Measurements from ENCODE around the gene RANBP3L.
"Not testable (repeated sequence)": the region's sequence is repeated elsewhere in the genome, so short reads cannot be mapped to it uniquely, and the experiment has no call there.

Gene RANBP3L

GRCh38 chr5:36301858-36302603, at the start of gene RANBP3L:
TSS of gene RANBP3L (minus strand) at chr5:36301902. CDS start at chr5:36301416, 486 bp downstream.
- peak; percentile 14 for DNase-seq

DNA sequence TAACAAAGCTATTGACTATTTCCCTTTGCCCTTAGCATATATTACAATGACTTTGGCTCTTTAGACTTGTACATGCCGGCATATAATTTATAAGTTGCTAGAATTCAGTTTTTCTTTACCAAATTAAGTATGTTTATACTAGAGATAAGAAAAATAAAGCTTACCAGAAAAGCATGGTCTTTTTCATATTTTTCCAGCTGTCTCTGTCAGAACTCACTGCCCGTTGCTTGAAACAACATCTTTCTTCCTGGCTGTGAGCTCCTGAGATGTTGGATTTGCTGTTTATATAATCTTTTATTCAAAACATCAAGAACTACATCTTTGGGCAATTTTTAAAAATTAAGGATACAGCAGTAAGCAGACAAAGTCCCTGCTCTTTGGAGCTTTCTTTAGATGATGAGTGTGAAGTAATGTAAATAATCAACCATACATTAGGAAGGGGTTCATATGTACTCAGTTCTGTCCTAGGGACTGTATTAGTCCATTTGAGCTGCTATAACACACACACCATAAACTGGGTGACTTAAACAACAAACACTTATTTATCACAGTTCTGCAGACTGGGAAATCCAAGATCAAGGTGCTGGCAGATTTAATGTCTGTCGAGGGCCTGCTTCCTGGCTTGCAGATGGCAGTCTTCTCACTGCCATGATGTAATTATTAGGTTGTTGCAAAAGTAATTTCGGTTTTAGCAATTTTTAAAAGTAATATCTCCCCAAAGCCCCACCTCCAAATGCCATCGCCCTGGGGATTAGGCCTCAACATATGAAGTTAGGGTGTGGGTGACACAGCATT, 45.4 kb upstream of the RANBP3L start:
- no peak for DNase-seq

GRCh38 chr5:36344899-36345298, 43.2 kb upstream of the RANBP3L start:
- no peak for DNase-seq

DNA sequence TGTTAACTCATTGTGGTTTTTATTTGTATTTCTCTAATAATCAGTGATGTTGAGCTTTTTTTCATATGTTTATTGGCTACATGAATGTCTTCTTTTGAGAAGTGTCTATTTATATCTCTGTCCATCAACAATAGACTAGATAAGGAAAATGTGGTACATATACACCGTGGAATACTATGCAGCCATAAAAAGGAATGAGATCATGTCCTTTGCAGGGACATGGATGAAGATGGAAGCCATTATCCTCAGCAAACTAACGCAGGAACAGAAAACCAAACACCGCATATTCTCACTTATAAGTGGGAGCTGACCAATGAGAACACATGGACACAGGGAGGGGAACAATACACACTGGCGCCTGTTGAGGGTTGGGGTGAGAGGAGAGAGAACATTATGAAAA, 40.0 kb upstream of the RANBP3L start:
- DNase-seq = not testable (repeated sequence)

GRCh38 chr5:36337597-36337996, 35.9 kb upstream of the RANBP3L start:
- DNase-seq = no peak

DNA sequence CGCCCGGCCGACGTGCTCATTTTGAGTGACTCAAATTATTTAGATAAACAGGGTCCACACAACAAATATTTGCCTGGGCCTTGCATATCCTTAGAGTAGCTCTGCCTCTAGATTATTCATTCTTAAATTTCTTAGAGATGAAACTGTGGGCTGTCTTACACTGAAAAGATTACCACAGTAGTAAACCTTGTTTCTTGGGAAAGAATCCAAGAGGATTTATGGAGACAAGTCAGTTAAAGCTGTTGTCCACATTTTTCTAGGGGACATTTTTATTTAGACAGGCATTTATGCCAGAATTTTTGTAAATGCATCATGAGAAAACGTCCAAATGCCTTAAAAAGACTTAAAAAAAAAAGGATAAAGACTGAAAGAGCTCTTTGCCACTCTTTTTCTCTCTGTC, 32.6 kb upstream of the RANBP3L start:
- DNase-seq = no peak

GRCh38 chr5:36332720-36333119, 31.0 kb upstream of the RANBP3L start:
- DNase-seq = not testable (repeated sequence)

DNA sequence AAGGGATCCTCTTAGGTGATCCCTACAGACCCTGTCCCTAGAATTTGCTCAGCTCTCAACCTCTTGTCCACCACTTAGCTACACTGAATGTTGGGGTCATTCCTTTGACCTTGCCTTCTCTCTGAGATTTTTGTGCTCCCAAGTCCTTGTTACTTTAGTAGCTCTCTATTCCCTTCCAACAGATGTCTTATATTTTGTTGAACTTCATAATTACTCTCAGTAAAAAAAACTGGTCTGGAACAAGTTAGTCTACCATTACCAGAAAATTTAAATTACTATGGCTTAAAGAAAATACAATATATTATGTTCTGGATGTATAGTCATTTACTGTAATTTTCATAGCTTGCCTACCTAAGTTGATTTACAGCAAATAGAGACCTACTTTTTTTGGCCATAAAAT, 23.5 kb upstream of the RANBP3L start:
- DNase-seq = no peak

DNA sequence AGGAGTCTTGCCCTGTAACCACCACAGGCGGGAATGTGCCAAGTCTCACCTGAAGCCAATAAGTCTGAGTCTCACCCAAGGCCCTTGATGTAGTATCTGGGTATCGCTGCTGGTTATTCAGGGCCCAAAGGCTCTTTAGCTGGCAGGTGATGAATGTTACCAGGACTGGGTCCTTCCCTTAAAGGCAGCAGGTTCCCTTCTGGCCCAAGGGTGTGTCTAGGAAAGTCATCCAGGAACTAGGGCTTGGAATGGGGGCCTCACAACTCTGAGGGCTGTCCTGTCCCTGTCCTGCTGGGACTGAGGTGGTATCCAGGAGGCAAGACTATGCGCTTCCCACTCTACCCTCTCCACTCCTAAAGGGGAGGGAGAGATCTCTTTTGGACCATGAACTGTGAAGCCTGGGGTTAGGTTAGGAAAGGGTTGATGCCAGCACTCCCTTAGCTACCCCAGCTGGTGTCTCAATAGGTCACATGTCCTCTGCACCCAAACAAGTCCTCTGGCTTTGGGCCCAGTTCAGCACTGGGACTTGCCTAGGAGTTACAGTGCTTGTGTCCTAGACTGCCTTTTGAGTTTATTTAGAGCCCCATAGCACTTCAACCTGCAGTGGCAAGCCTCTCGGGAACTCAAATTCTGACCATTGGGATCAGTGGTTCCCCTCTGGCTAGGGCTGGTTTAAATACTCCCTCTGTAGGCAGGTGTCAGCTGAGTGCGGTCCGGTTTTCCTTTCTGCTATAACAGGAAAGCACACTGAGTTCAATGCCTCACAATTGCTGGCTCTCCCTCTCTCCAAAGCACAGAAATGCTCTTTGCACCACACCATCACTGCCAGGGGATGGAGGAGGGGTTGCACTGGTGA, 22.5 kb upstream of the RANBP3L start:
- no peak for DNase-seq

DNA sequence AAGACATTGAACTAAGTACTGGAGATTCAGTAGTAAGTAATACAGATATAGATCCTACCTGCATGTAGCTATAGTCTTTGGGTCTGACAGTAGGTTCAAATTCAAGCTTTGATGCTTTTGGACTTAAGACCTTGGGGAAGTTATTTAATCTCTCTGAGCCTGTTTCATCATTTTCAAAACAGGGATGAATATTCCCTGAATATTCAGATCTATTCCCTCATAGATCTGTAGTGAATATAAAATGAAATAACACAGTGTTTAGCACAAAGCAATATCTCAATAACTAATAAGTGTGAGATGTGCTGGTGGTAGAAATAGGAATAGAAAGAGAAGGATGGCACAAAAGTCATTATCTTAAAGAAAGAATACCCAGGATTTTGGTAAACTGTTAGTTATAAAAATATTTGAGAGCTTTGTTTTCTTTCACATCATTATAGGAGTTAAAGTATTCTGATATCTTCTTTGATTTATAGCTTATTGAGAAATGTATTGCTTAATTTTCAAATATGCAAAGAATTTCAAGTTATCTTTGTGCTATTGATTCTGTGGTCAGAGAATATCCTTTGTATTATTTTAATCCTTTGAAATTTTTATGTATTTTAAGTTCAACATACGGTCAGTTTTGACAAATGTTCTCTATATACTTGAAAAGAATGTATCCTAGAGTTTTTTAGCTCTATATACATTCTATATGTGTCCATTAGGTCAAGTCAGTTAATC, 11.4 kb upstream of the RANBP3L start:
- no peak for DNase-seq

GRCh38 chr5:36311956-36312355, 10.3 kb upstream of the RANBP3L start:
- no peak for DNase-seq

GRCh38 chr5:36310138-36310537, 8.4 kb upstream of the RANBP3L start:
- no peak for DNase-seq

DNA sequence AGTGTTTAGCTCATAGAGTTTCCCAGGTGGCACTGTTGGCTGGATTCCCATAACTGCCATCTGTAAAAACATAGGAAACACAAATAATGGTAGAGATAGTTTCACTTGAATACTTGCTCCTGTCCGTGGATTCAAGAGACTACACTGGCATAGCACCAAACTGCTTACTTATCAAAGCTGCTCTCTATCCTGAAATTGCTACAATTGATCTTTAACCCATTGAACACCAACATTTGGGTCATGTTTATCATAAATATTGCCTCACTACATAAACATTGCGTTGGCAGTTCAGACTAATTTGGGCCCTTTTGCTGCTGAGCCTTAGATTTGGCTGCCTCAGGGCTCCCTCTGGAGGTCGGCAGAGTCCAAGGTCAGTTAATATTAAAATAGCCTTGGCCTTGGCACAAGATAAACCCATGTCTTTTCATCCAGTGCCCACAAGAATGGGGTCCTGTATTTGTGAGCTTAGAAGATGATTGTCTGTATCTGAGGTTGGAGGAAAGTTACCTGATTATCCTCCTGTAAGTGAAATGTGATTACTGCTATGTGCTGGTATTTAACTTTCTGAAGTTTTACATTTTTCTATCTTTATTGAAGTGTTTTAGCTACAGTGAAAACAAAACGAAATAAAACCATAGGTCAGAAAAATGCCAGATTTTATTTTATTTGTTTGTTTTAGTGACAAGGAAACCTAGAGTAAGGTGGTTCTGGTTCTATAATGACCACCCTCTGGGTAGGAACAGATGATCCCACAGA, 4.0 kb upstream of the RANBP3L start:
- peak; percentile 48 for DNase-seq

DNA sequence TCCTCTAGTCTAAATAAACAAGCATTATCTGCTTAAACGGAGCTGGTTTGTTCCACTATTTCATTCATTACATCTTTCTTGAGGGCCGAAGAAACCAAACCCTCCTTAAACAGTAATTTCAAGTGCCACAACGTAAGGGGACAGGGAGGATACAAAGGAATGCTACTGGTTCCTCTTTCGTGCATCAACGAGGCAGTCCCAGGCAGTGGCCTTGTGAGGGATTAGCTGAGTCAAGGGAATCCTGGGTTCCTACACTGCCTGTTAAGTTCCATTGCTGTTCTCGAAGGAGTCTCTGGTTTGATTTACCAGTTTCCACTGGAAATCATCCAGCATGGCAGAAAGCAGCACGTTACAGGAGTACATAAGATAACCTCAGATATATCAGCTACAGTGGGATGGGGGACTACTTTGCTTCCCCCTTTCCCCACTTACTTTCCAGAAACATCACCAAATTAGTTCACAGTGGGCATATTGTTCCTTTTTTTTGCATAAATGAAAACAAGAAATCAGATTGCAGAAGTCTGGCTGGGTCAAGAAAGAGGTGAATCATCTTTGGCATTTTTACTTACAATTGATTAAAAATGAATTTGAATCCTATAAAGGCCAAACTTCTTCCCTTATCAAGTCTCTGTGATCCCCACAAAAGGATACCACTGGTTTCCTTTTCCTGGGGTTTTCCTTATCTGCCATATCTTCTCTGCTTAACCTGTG, 2.5 kb upstream of the RANBP3L start:
- DNase-seq = no peak

DNA sequence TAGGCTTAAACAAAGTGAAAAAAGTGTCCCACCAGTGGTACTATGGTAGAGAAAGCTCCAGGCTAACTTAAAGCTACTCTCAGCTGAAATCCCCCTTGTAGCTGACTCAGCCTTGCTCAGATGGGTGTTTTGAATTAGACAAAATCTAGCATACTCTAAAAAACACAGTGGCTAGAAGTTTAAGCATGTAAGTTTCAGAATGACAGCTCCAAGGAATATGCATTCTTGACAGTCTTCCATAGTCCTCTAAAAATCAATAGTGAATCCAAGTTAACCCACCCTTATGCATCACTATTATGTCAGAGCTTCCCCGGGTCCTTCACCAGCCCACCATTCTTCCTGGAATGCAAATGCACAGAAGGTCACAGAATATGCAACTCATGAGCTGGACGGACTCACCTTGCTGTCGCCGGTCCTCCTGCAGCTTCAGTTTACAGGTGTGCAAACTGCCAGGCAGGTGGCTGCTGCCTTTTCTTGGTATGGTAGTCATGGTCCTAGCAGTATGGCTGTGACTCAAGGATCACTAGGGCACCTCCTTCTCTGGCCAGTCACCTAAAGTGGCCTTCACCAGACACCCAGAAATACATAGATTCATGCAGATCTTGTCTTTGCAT, 668 bp downstream of the RANBP3L start:
- DNase-seq = no peak

GRCh38 chr5:36300191-36300926, 1.3 kb downstream of the RANBP3L start:
- no peak for DNase-seq

DNA sequence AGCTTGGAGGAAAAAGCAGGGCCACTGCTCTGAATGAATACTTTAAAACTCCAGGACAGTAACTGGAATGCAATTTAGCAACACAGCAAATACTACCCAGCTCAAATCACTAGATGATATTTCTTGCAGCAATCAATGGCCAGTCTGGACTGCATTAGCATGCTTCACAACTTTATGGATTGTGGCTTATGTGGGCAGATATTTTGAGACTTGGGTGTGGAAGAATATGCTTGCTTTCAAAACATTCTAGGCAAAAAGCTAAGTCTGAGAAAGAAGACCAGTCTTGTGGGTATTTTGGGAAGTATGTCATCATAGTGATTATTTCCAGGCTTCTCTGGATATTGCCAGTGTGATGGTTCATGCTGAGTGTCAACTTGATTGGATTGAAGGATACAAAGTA, 3.1 kb downstream of the RANBP3L start:
- DNase-seq = no peak

DNA sequence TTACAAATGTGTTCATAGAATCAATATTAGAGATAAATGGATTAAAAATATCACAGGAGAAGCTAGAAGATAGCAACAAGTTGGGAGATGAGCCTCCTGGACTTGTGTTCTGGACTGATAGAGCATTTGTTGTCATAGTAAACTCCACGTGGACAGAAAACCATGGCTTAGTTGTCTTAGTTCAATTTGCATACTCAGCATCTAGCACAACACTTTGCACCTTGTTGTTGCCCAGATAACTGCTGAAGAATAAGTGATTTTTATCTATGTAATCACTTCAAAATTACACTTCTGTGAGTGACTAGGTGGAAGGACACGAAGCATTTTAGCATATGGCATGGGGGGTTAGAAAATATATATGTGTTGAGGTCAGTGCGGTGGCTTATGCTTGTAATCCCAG, 4.0 kb downstream of the RANBP3L start:
- no peak for DNase-seq

GRCh38 chr5:36285837-36286615, 15.7 kb downstream of the RANBP3L start:
- DNase-seq = no peak

Measured in RPMI8226 (cell line).